Spleen (tissue), 11 donors: Measurements from ENCODE around the gene LRRC3. TPM values are rescaled to one million over a fixed set of nuclear protein-coding genes. Genes with fewer than 3 reads are reported as not detected.
A peak's percentile ranks its signal among the peaks of the same experiment; 100 is the strongest.

Experiments used
- DNase-seq: peaks from one replicate; pipeline ENCODE4 v3.0.0-alpha.2; 2020
- H3K27ac ChIP-seq, 8 donors: fragments of 200-600 bp; sonication (generic) in 7 of 8; 1 replicate in 4 of 8; 2 replicates in 4 of 8; pipeline versions ENCODE4 v1.5.0 to v1.8.0; 2016 to 2021; ENCODE audit warnings: inconsistent platforms in 4 of 8, mild to moderate bottlenecking in 4 of 8, moderate library complexity in 1 of 8
- H3K27me3 ChIP-seq, 7 donors: fragments of 200-600 bp; sonication (generic) in 6 of 7; replicated peaks in 1 of 7; 1 replicate in 4 of 7; 2 replicates in 3 of 7; pipeline versions ENCODE4 v1.5.0 to v1.8.0; 2016 to 2021; ENCODE audit warnings: inconsistent platforms in 3 of 7, mild to moderate bottlenecking in 1 of 7
- H3K36me3 ChIP-seq, 6 donors: fragments of 200-600 bp; sonication (generic) in 5 of 6; 1 replicate in 4 of 6; 2 replicates in 2 of 6; pipeline versions ENCODE4 v1.5.0 to v1.8.0; 2016 to 2021; ENCODE audit warnings: inconsistent platforms in 2 of 6
- H3K4me1 ChIP-seq, 6 donors: fragments of 200-600 bp; sonication (generic) in 5 of 6; 1 replicate in 3 of 6; 2 replicates in 3 of 6; pipeline versions ENCODE4 v1.5.0 to v1.8.0; 2016 to 2021; ENCODE audit warnings: inconsistent platforms in 3 of 6
- H3K4me3 ChIP-seq, 8 donors: fragments of 200-600 bp; sonication (generic) in 7 of 8; 1 replicate in 4 of 8; 2 replicates in 4 of 8; pipeline versions ENCODE4 v1.5.0 to v1.8.0; 2016 to 2021; ENCODE audit warnings: inconsistent platforms in 4 of 8, mild to moderate bottlenecking in 4 of 8, moderate library complexity in 2 of 8
- H3K9me3 ChIP-seq, 8 donors: fragments of 200-600 bp; sonication (generic) in 7 of 8; 1 replicate in 4 of 8; 2 replicates in 4 of 8; pipeline versions ENCODE4 v1.5.0 to v1.8.0; 2016 to 2021; ENCODE audit warnings: inconsistent platforms in 4 of 8
- POLR2A ChIP-seq, 3 donors: fragments of 450-650 bp; IDR thresholded peaks; one replicate each; pipeline ENCODE4 v1.5.1; 2017; ENCODE audit warnings: antibody characterized with exemption in 3 of 3, mild to moderate bottlenecking in 1 of 3
- POLR2AphosphoS5 ChIP-seq, 3 donors: sonication (generic); formaldehyde crosslinking; IDR thresholded peaks; one replicate each; pipeline ENCODE4 v1.5.1; 2017; ENCODE audit warnings: antibody characterized with exemption in 3 of 3
- WGBS, 5 donors: extraction: QIAGEN DNeasy Blood & Tissue Kit in 3 of 5; methylation state at CpG; one replicate each; pipeline versions ENCODE4 v1.1.5 to v1.1.7; 2013 to 2018; 5-methylcytosine and 5-hydroxymethylcytosine counted together
- intact Hi-C: fragments of 100-400 bp; cut with DNase I; formaldehyde crosslinking; loops from one replicate; pipeline ENCODE4 v1.15.0; 2023; ENCODE audit warnings: low total_unique reads
- polyA plus RNA-seq, 3 donors: library from polyadenylated mRNA; stranded (reverse); fragments of 200-250 nt; gene quantifications; one replicate each; pipeline ENCODE4 v1.2.1, GENCODE V29; 2013
- total RNA-seq, 7 donors: library from RNA; depleted of rRNA in 3 of 7; stranded (reverse); fragments of >200 nt in 3 of 7; fragmentation: NEBNext Ultra II Directional in 4 of 7; extraction: Animal tissue kit (Norgen Biotek cat#: 25700) in 4 of 7; gene quantifications; one replicate each; pipeline versions ENCODE4 v1.1.0 to v1.2.1, GENCODE V29; 2016 to 2021
- TF ChIP-seq, protein P1 (sequence below), 11 experiments: fragments of 200-600 bp in 7 of 11; fragments of 450-650 bp in 4 of 11; sonication (generic) in 4 of 11; IDR thresholded peaks in 8 of 11; conservative IDR thresholded peaks in 3 of 11; 1 replicate in 7 of 11; 2 replicates in 4 of 11; pipeline versions ENCODE4 v1.4.0 to v1.8.0; 2016 to 2021; ENCODE audit warnings: antibody characterized with exemption in 11 of 11, inconsistent platforms in 4 of 11, mild to moderate bottlenecking in 1 of 11
- donor health status: healthy with polysubstance abuse.
- donor health status: DM: no; HTN: no; CAD: no; lungs with moderate emphysema.
- donor health status: DM: no; HTN: no; CAD: no.
- donor health status: Bipolar disorder and iron deficiency.
- donor health status: healthy.
- donor health status: DM: no; HTN: no; CAD: no.
- donor health status: DM: yes; HTN: yes; CAD: no.

Gene LRRC3
- total and polyA plus RNA-seq, 10 donors: 0.24 to 4.9 (median 2.5) TPM

DNA sequence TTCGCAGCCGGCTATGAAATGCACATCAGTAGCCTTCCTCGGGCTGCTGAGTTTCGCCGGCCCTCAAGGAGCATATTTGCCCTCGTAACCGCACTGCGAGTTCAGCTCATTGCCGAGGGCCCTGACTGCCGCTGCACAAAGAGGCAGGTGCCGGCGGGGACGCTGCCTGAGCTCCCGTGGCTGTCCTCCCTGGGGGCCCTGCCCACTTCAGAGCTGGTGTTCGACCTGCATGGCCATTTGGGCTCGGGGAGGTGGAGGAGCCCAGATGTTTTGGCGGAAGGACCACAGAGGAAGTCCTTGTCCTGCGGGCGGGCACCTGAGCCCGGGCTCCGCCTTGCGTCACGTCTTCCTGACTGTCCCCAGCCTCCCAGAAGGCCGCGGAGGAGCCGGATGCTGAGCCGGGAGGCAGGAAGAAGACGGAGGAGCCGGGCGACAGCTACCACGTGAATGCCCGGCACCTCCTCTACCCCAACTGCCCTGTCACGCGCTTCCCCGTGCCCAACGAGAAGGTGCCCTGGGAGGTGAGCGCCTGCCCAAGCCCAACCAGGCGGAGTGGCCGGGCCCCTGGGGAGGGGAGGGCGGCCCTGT, 29.9 kb upstream of the LRRC3 start:
- peak; percentile 77 for DNase-seq
- H3K9me3 ChIP-seq: peaks cover 0 to 25% (median 16%) of the 10 kb centered on the region in 8 donors
- 59 to 82% (median 64%) methylated on average over 14 to 40 of the region's 40 CpGs for WGBS, 5 donors
- H3K27ac ChIP-seq: peak overlapping the region; percentile 32 to 79 (median 68)
- peaks cover 0 to 24% (median 8%) of the 10 kb centered on the region in 6 donors for H3K4me1 ChIP-seq
- TF ChIP-seq POLR2A (IDR thresholded peaks at IDR 0.05): no peak
- TF ChIP-seq, protein P1, sequence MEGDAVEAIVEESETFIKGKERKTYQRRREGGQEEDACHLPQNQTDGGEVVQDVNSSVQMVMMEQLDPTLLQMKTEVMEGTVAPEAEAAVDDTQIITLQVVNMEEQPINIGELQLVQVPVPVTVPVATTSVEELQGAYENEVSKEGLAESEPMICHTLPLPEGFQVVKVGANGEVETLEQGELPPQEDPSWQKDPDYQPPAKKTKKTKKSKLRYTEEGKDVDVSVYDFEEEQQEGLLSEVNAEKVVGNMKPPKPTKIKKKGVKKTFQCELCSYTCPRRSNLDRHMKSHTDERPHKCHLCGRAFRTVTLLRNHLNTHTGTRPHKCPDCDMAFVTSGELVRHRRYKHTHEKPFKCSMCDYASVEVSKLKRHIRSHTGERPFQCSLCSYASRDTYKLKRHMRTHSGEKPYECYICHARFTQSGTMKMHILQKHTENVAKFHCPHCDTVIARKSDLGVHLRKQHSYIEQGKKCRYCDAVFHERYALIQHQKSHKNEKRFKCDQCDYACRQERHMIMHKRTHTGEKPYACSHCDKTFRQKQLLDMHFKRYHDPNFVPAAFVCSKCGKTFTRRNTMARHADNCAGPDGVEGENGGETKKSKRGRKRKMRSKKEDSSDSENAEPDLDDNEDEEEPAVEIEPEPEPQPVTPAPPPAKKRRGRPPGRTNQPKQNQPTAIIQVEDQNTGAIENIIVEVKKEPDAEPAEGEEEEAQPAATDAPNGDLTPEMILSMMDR (IDR thresholded peaks at IDR 0.05 in 8 of 11, conservative IDR thresholded peaks at IDR 0.05 in 3 of 11): no peak
- TF ChIP-seq POLR2AphosphoS5 (IDR thresholded peaks at IDR 0.05): peak; percentile 12 to 69 (median 65)
- H3K36me3 ChIP-seq: peaks cover 0 to 69% (median 6%) of the 10 kb centered on the region in 6 donors
- intact Hi-C loops: no loop called here
- peak overlapping the region in 3 of 8 donors; percentile 15 to 44 (median 33) for H3K4me3 ChIP-seq
- H3K27me3 ChIP-seq: peaks cover 0 to 10% (median 0%) of the 10 kb centered on the region in 7 donors

- no peak for TF ChIP-seq POLR2A (IDR thresholded peaks at IDR 0.05)
Observed at GRCh38 chr21:44425895-44426662, 29.2 kb upstream of the LRRC3 start.

GRCh38 chr21:44426663-44427191, 28.6 kb upstream of the LRRC3 start:
- Histone ChIP-seq H3K27me3 (peaks cover 0 to 10% (median 0%) of the 10 kb centered on the region in 7 donors), H3K27ac (peak overlapping the region in 1 of 8 donors; percentile 70), H3K4me3 (no peak overlapping the region), H3K36me3 (peaks cover 0 to 56% (median 6%) of the 10 kb centered on the region in 6 donors), H3K9me3 (peaks cover 2 to 36% (median 25%) of the 10 kb centered on the region in 8 donors), H3K4me1 (peaks cover 0 to 24% (median 8%) of the 10 kb centered on the region in 6 donors)
- intact Hi-C loops: no loop called here
- WGBS, 5 donors: 68 to 91% (median 86%) methylated on average over 11 to 21 of the region's 21 CpGs
- TF ChIP-seq, protein P1 (IDR thresholded peaks at IDR 0.05 in 8 of 11, conservative IDR thresholded peaks at IDR 0.05 in 3 of 11): no peak
- TF ChIP-seq POLR2AphosphoS5 (IDR thresholded peaks at IDR 0.05) (no peak), POLR2A (IDR thresholded peaks at IDR 0.05) (no peak)
- peak; percentile 60 for DNase-seq

More at GRCh38 chr21:44425895-44426662, 29.2 kb upstream of the LRRC3 start:
- Histone ChIP-seq H3K36me3 (peaks cover 0 to 63% (median 6%) of the 10 kb centered on the region in 6 donors), H3K4me3 (peak overlapping the region in 2 of 8 donors; percentile 33 to 44), H3K27me3 (peaks cover 0 to 10% (median 0%) of the 10 kb centered on the region in 7 donors), H3K27ac (peak overlapping the region in 7 of 8 donors; percentile 51 to 79 (median 70)), H3K9me3 (peaks cover 2 to 30% (median 21%) of the 10 kb centered on the region in 8 donors), H3K4me1 (peaks cover 0 to 24% (median 8%) of the 10 kb centered on the region in 6 donors)
- intact Hi-C loops: no loop called here
- DNase-seq: peak; percentile 41
- 82 to 91% (median 88%) methylated on average over 4 to 13 of the region's 13 CpGs for WGBS, 5 donors

DNA sequence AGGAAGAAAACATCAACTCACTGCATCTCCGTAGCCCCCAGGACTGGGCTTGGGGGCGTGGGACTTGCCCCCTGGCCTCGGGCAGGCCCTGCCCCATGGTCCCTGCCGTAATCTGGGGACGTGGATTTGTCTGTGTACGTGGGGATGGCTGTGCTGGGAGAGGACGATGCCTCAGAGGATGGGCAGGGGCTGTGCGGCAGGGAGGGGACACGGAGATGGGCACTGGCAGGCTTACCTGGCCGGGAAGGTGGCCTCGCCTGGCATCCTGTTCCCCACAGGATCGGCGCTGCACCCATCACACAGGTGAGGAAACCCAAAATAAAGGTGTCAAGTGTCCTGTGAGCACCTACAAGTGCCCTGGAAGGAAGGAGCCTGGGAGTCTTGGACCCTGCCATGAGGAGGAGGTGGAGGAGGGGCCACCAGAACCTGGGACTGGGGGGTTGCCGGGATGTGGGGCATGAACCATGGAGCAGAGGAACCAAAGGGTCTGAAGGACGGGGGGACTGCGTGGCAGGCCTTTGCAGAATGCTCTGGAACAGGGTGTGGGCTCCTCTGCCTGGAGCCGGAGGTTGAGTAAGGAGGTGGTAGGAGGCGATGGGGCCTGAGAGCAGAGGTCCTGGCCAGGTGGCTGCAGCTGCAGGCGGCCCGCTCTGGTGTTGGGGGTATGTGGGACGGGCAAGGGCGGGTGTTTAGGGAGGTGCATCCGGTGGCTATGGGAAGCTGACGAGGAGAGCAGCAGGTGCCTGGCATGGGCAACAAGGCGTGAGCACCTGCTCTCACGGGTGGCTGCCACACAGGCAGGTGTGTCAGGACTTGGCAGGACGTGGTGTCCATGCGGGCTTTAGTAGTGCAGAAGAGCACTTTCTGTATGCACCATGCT, 27.8 kb upstream of the LRRC3 start:
- WGBS, 5 donors: 90 to 94% (median 93%) methylated on average over 28 of the region's 28 CpGs
- H3K27ac ChIP-seq: no peak overlapping the region
- DNase-seq: peak; percentile 74
- intact Hi-C loops: no loop called here
- no peak overlapping the region for H3K4me3 ChIP-seq
- H3K4me1 ChIP-seq: peaks cover 0 to 24% (median 8%) of the 10 kb centered on the region in 6 donors
- peaks cover 0 to 56% (median 6%) of the 10 kb centered on the region in 6 donors for H3K36me3 ChIP-seq
- TF ChIP-seq POLR2A (IDR thresholded peaks at IDR 0.05) (no peak), POLR2AphosphoS5 (IDR thresholded peaks at IDR 0.05) (no peak)
- TF ChIP-seq, protein P1 (IDR thresholded peaks at IDR 0.05 in 8 of 11, conservative IDR thresholded peaks at IDR 0.05 in 3 of 11): no peak
- H3K9me3 ChIP-seq: peaks cover 2 to 36% (median 25%) of the 10 kb centered on the region in 8 donors
- H3K27me3 ChIP-seq: peaks cover 0 to 10% (median 0%) of the 10 kb centered on the region in 7 donors
